Stimulated activated effector memory CD8-positive, alpha-beta T cell treated with anti-CD3 and anti-CD28 coated beads, Interleukin-12 subunit alpha, Interleukin-12 subunit beta, amount 100 ng/mL, for 72 hours (primary cell): ENCODE measurements around the gene CLIP1.

Experiments
- ATAC-seq: fragments of 150-1000 bp; cut with Tn5 transposase; 2 replicates; pipeline ENCODE4 v1.10.0; 2021
- DNase-seq, 2 donors: peaks; one replicate each; pipeline ENCODE4 v3.0.0; 2021 to 2022; ENCODE audit warnings: low spot score in 2 of 2
- H3K27ac Mint-ChIP-seq: one replicate; pipeline ENCODE4 v1.8.0; 2022; ENCODE audit warnings: mild to moderate bottlenecking, mixed read lengths
- H3K36me3 Mint-ChIP-seq: one replicate; pipeline ENCODE4 v1.8.0; 2022; ENCODE audit warnings: mild to moderate bottlenecking, mixed read lengths
- H3K4me1 Mint-ChIP-seq: one replicate; pipeline ENCODE4 v1.8.0; 2022; ENCODE audit warnings: mixed read lengths
- H3K4me3 Mint-ChIP-seq: one replicate; pipeline ENCODE4 v1.8.0; 2022; ENCODE audit warnings: mild to moderate bottlenecking, mixed read lengths
- H3K9me3 Mint-ChIP-seq: one replicate; pipeline ENCODE4 v1.8.0; 2022; ENCODE audit warnings: mixed read lengths

CLIP1 gene

GRCh38 chr12:122327014-122327413 lies 95.5 kb downstream of the CLIP1 start:
- ATAC-seq (no peak), DNase-seq (no peak)
- peaks cover 98% of the 10 kb centered on the region for H3K36me3 Mint-ChIP-seq
- H3K4me3 Mint-ChIP-seq, result no peak overlapping the region
- no peaks in the 10 kb centered on the region for H3K4me1 Mint-ChIP-seq
- H3K27ac Mint-ChIP-seq, result peak overlapping the region; percentile 39
- H3K9me3 Mint-ChIP-seq, result no peaks in the 10 kb centered on the region

DNA sequence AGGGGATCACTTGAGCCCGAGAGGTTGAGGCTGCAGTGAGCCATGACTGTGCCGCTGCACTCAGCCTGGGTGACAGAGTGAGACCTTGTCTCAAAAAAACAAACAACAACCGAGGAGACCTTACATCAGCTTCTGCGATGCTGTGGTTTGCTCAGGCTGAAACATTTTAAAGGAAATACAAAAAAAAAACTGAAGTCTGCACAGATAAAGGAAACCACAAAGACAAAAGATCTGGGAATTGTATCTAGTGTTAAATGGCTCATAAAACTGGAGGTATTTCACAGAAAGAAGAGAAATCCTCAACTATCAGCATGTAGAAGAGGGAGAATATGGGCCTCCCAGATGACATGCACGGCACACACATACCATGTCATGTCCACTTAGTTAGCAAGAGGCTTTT lies 95.9 kb downstream of the CLIP1 start:
- Mint-ChIP-seq H3K36me3 (peaks cover 98% of the 10 kb centered on the region), H3K27ac (peak overlapping the region; percentile 39), H3K4me1 (no peaks in the 10 kb centered on the region), H3K4me3 (no peak overlapping the region), H3K9me3 (no peaks in the 10 kb centered on the region)
- no peak for DNase-seq
- ATAC-seq, result no peak

DNA sequence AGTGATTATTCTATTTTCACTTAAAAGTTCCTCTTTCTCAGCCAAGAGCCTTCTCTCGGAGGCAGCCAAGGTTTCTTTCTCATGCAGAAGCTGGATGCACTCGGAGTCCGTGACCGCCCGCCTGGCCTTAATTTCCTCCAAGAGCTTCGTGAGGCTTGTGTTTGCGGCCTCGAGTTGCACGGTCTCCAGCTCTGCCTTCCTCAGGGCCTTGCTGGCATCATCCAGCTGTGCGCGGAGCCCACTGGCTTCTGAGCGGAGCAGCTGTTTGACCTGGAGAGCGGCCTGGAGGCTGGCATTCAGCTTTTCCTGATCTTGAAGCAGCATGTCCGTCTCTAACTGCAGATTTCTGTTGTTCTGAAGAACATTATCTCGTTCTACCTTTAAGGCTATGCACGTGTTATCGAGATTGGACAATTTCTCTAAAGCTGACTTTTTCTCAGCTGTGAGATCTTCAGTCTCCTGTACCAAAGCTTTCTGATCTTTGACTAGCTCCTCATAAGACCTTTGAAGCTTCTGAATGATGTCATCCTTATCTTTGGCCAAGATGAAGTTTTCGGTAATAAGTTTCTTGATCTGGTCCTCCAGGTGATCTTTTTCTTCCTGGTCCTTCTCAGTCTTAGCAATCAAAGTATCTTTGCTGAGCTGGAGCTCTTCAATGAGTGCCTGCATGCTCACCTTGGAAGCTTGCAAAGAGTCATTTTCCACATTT lies 99.0 kb downstream of the CLIP1 start:
- DNase-seq, result no peak
- H3K36me3 Mint-ChIP-seq, result peaks cover 92% of the 10 kb centered on the region
- no peaks in the 10 kb centered on the region for H3K4me1 Mint-ChIP-seq
- no peaks in the 10 kb centered on the region for H3K9me3 Mint-ChIP-seq
- ATAC-seq, result no peak
- H3K4me3 Mint-ChIP-seq, result no peak overlapping the region
- no peak overlapping the region for H3K27ac Mint-ChIP-seq

DNA sequence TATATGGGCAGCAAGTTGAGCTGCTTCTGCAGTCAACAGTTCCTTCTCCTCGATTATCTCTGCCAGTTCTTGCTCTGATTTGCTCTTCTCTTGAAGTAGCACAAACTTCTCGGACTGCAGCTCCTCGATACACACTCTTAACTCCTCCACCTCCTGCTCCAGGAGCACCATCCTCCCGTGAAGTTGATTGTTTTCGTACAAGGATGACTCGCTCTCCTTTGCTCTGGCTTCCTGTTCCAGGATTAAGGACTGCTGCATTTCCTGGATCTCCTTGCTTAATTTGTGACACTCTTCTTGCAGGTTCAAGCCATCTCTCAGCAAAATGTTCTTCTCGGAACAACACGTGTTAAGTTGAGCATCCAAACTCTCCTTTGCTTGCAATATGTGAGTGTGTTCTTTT lies 100.0 kb downstream of the CLIP1 start:
- H3K4me1 Mint-ChIP-seq, result no peaks in the 10 kb centered on the region
- no peak overlapping the region for H3K27ac Mint-ChIP-seq
- ATAC-seq, result no peak
- no peaks in the 10 kb centered on the region for H3K9me3 Mint-ChIP-seq
- no peak overlapping the region for H3K4me3 Mint-ChIP-seq
- no peak for DNase-seq
- peaks cover 92% of the 10 kb centered on the region for H3K36me3 Mint-ChIP-seq

- Mint-ChIP-seq H3K9me3 (no peaks in the 10 kb centered on the region), H3K4me3 (no peak overlapping the region), H3K36me3 (peaks cover 94% of the 10 kb centered on the region), H3K4me1 (no peaks in the 10 kb centered on the region), H3K27ac (no peak overlapping the region)
- ATAC-seq (no peak), DNase-seq (no peak)
Measured at GRCh38 chr12:122318607-122319605, 103.6 kb downstream of the CLIP1 start.

- peaks cover 81% of the 10 kb centered on the region for H3K36me3 Mint-ChIP-seq
- no peak for ATAC-seq
- H3K27ac Mint-ChIP-seq, result peak overlapping the region; percentile 20
- no peaks in the 10 kb centered on the region for H3K4me1 Mint-ChIP-seq
- H3K4me3 Mint-ChIP-seq, result no peak overlapping the region
- DNase-seq, result no peak
- H3K9me3 Mint-ChIP-seq, result no peaks in the 10 kb centered on the region
Measured at GRCh38 chr12:122312926-122313325, 109.5 kb downstream of the CLIP1 start.

DNA sequence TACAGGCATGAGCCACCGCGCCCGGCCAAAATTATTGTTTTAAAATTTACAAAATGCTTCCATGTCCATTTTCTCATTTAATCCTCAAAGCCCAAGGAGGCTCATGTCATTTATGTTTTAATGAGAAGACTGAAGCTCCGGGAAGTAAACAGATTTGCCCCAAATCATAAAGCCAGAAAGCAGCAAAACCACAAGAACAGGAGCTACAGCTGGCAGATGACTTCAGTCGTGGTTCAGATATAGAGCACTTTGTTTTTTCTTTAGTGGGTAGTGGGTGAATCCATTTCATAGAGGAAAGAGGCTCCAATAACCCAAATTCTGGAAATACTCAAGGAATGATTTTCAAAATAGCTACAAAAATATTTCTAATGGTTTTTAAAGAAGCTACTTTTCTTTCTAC lies 110.8 kb downstream of the CLIP1 start:
- H3K4me1 Mint-ChIP-seq, result no peaks in the 10 kb centered on the region
- ATAC-seq, result no peak

GRCh38 chr12:122310626-122311333 lies 111.7 kb downstream of the CLIP1 start:
- DNase-seq (no peak), ATAC-seq (no peak)
- Mint-ChIP-seq H3K4me3 (no peak overlapping the region), H3K36me3 (peaks cover 81% of the 10 kb centered on the region), H3K27ac (no peak overlapping the region), H3K9me3 (no peaks in the 10 kb centered on the region), H3K4me1 (no peaks in the 10 kb centered on the region)

More for the DNA sequence above, 110.8 kb downstream of the CLIP1 start:
- Mint-ChIP-seq H3K27ac (no peak overlapping the region), H3K36me3 (peaks cover 81% of the 10 kb centered on the region), H3K9me3 (no peaks in the 10 kb centered on the region), H3K4me3 (no peak overlapping the region)
- no peak for DNase-seq

GRCh38 chr12:122309564-122310121 lies 112.8 kb downstream of the CLIP1 start:
- no peak overlapping the region for H3K4me3 Mint-ChIP-seq
- no peaks in the 10 kb centered on the region for H3K9me3 Mint-ChIP-seq
- no peak for ATAC-seq
- DNase-seq, result no peak
- H3K36me3 Mint-ChIP-seq, result peaks cover 79% of the 10 kb centered on the region
- H3K27ac Mint-ChIP-seq, result no peak overlapping the region
- H3K4me1 Mint-ChIP-seq, result no peaks in the 10 kb centered on the region

GRCh38 chr12:122308811-122309210 lies 113.7 kb downstream of the CLIP1 start:
- ATAC-seq, result no peak
- H3K4me3 Mint-ChIP-seq, result no peak overlapping the region
- H3K4me1 Mint-ChIP-seq, result no peaks in the 10 kb centered on the region
- H3K27ac Mint-ChIP-seq, result no peak overlapping the region
- DNase-seq, result no peak
- H3K9me3 Mint-ChIP-seq, result no peaks in the 10 kb centered on the region
- peaks cover 77% of the 10 kb centered on the region for H3K36me3 Mint-ChIP-seq

- H3K36me3 Mint-ChIP-seq, result peaks cover 79% of the 10 kb centered on the region
- ATAC-seq, result no peak
Measured at GRCh38 chr12:122306407-122306806, 116.1 kb downstream of the CLIP1 start.

DNA sequence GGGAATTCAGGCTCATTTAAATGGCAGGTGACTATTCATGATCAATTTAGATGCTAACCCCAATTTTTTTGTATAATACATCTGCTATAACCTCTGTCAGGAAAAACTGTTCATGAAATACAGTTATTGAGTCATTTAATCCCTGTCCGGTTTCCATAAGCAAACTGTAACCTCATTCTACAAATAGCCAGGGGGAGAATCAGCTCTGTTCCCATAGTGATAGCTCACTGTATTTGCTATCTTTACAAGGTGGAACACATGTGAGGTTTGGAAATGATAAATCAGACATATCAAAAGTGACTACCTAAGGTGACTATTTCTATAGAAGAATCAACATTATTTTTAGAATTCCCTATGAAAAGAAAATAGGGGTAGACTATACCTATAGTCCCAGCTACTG lies 117.5 kb downstream of the CLIP1 start:
- Mint-ChIP-seq H3K4me1 (no peaks in the 10 kb centered on the region), H3K36me3 (peaks cover 79% of the 10 kb centered on the region), H3K4me3 (no peak overlapping the region), H3K27ac (no peak overlapping the region), H3K9me3 (no peaks in the 10 kb centered on the region)
- ATAC-seq, result no peak
- DNase-seq, result no peak

More at GRCh38 chr12:122306407-122306806, 116.1 kb downstream of the CLIP1 start:
- H3K9me3 Mint-ChIP-seq, result no peaks in the 10 kb centered on the region
- H3K4me1 Mint-ChIP-seq, result no peaks in the 10 kb centered on the region
- peak overlapping the region; percentile 51 for H3K27ac Mint-ChIP-seq
- H3K4me3 Mint-ChIP-seq, result no peak overlapping the region
- DNase-seq, result no peak

- DNase-seq (no peak), ATAC-seq (no peak)
- H3K27ac Mint-ChIP-seq, result peak overlapping the region; percentile 2
- H3K4me3 Mint-ChIP-seq, result no peak overlapping the region
- H3K4me1 Mint-ChIP-seq, result no peaks in the 10 kb centered on the region
- peaks cover 81% of the 10 kb centered on the region for H3K36me3 Mint-ChIP-seq
- no peaks in the 10 kb centered on the region for H3K9me3 Mint-ChIP-seq
Measured at GRCh38 chr12:122303068-122303467, 119.4 kb downstream of the CLIP1 start.

GRCh38 chr12:122298071-122298748 lies 124.3 kb downstream of the CLIP1 start:
- H3K36me3 Mint-ChIP-seq, result peaks cover 89% of the 10 kb centered on the region
- no peak for DNase-seq
- H3K4me3 Mint-ChIP-seq, result no peak overlapping the region
- peak overlapping the region; percentile 77 for H3K27ac Mint-ChIP-seq
- H3K9me3 Mint-ChIP-seq, result no peaks in the 10 kb centered on the region
- ATAC-seq, result no peak
- H3K4me1 Mint-ChIP-seq, result no peaks in the 10 kb centered on the region
